NCI-H1436 (cell line): ENCODE measurements around the gene PMEPA1.

ENCODE experiments used
- DNase-seq: peaks from one replicate; lab custom pipeline; 2025; lab: John Stamatoyannopoulos, UW

The PMEPA1 gene

DNA sequence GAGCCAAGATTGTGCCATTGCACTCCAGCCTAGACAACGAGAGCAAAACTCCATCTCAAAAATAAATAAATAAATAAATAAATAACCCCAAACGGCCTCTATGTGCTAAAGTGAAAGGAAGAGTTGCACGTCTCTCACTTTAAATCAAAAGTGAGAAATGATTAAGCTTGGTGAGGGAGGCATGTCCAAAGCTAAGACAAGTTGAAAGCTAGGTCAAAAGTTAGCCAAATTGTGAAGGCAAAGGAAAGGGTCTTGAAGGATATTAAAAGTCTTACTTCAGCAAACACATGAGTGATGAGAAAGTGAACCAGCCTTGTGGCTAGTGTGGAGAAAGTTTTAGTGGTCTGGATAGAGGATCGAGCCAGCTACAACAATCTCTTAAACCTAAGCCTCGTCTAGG is 103.9 kb downstream of the PMEPA1 start:
- no peak for DNase-seq

DNA sequence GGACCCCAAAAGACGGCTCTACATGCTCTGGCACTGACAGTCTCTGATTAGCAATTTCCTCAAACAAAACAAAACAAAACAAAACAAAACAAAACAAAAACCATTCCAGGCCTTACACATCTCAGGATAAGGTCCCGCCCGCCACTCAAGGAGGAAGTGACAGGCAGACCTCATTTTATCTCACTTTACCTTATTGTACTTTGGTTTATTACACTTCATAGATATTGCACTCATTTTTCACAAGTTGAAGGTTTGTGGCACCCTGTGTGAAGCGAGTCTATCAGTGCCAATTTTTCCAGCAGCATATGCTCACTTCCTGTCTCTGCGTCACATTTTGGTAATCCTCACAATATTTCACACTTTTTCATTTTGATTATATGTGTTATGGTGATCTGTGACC is 104.8 kb downstream of the PMEPA1 start:
- DNase-seq = no peak

DNA sequence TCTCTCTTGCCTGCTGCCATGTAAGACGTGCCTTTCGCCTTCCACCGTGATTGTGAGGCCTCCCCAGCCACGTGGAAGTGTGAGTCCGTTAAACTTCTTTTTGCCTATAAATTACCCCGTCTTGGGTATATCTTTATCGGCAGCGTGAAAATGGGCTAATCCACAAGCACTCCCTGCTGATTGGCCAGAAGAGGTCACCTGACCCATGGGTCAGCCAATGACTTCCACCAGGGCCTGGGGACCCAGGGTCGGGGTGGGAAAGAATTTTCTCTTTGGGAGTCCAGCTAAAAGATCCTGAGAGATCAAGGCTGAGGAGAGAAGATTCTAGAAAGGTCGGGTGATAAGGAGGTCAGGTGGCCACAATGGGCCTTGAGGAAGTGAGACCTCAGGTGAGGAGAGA is 106.7 kb downstream of the PMEPA1 start:
- DNase-seq = no peak

DNA sequence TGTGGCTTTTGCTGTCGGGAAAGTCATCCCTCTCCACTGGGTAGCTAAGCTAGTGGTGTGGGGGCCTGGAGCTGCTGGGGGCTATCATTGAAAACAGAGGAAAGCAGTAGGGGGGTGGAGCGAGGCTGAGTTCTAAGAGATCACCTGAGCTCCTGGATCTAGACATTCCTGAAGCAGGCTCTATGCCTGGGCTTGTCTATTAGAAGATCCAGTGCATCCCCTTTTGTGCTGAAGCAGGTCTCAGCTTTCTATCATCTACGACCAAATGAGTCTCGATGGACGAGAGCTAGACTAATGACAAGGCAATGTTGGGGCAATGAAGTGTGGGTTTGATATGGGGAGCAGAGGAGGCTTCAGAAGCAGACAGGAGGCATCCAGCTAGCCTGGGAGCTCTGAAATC is 108.1 kb downstream of the PMEPA1 start:
- DNase-seq = no peak

DNA sequence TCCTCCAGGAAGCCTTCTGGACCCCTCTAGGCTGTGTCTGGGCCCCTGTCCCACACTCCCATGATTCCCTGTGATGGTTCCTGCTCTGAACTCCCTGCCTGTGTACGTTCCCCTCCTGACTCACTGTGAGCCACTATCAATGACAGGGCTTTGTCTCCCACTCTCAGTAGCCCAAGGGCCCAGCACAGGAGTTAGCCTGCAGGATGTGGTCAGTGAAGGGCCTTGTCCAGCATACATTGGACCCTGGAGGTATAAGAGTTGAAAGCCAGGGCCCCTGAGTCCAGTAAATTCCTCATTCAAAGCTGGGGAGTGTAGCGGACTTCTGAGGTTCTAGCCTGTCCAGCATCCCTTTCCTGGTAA is 108.6 kb downstream of the PMEPA1 start:
- DNase-seq = no peak

DNA sequence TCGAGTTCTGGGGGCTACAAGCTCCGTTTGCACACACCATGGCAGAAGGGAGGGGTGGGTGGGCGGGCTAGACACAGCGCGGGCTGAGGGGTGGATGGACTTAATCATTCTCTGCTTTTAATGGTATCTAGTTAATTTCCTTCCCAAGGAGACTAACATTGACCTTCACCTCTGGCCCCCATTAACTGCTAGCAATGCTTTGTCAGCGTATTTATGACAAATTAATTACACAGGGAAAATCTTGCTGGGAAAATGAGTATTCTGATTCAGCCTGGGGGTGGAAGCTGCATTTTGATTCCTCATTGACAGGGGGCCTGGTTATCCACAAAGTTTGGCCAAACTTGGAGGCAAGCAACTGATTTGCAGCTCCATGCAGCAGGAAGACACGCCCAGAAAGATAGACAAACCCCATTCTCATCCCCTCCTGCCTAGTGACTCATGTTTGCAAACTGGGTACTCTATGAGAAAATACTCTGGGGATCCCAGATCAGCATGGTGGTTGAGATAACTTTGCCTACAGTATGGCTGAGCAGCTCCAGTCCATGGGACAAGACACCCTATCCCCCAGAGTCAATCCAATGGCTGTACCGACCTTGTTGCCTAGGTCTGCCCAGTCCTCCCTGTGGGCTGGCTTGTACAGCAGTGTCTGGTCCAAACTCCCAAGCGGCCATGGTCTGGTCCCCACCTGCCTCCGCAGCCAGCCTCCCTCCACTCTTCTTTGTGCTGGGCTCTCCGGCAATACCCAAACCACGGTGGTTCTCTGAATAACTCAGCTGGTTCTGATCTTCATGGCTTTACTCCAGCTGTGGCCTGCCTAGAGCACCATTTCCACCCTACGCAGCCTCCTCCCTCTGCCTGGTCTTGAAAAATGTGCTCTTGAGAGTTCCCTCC is 109.2 kb downstream of the PMEPA1 start:
- no peak for DNase-seq

DNA sequence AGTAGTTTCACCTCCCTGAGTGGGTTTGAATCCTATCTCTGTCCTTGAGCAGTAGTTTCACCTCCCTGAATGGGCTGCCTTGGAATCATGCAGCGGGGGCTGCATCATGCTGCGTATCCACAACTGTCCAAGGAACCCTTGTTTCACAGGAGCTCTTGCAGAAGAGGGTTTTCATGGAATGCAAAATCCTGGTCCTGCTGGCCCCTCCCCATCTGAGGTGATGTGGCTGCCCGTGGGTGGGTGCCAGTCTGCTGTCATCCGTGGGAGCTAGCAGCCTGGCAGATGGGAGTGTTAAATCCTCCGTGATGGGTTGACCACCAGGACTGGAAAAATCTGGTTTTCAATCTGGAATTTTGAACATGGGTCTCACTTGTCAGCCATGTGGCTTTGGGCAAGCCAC is 111.3 kb downstream of the PMEPA1 start:
- DNase-seq = no peak
